ENCODE results near the gene VMAC. TPM values are rescaled to one million over a fixed set of nuclear protein-coding genes. Genes with fewer than 3 reads are reported as not detected.

The VMAC gene
- polyA plus RNA-seq, 1 donor (not counting 4 experiments of a cell fraction or from before 2014, with no cell fraction given), result 2.2 TPM

- dilution Hi-C loops (cut with MboI; ENCODE audit: extremely low pct_ligation_motif_present, low sequenced_read_pairs), result no loop called here
- DNase-seq (ENCODE audit: low read depth, low spot score), result no peak
- H3K4me1 ChIP-seq (ENCODE audit: control insufficient read depth, extremely low read depth, insufficient read depth, low read length), result peaks cover 18% of the 10 kb centered on the region
Observed at GRCh38 chr19:5893296-5893903, 11.3 kb upstream of the VMAC start.

GRCh38 chr19:5893907-5894703 is 10.6 kb upstream of the VMAC start:
- no peak for TF ChIP-seq EZH2 (IDR thresholded peaks at IDR 0.05; ENCODE audit: low read length)
- TF ChIP-seq, protein P1, sequence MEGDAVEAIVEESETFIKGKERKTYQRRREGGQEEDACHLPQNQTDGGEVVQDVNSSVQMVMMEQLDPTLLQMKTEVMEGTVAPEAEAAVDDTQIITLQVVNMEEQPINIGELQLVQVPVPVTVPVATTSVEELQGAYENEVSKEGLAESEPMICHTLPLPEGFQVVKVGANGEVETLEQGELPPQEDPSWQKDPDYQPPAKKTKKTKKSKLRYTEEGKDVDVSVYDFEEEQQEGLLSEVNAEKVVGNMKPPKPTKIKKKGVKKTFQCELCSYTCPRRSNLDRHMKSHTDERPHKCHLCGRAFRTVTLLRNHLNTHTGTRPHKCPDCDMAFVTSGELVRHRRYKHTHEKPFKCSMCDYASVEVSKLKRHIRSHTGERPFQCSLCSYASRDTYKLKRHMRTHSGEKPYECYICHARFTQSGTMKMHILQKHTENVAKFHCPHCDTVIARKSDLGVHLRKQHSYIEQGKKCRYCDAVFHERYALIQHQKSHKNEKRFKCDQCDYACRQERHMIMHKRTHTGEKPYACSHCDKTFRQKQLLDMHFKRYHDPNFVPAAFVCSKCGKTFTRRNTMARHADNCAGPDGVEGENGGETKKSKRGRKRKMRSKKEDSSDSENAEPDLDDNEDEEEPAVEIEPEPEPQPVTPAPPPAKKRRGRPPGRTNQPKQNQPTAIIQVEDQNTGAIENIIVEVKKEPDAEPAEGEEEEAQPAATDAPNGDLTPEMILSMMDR (optimal IDR thresholded peaks at IDR 0.05 in 1 of 3, IDR thresholded peaks at IDR 0.05 in 1 of 3, conservative IDR thresholded peaks at IDR 0.05 in 1 of 3; ENCODE audit: extremely low read depth in 1 of 3, insufficient read depth in 2 of 3, low read length in 3 of 3), result no peak
- H3K4me3 ChIP-seq (ENCODE audit: control insufficient read depth in 2 of 3, extremely low read depth in 1 of 3, insufficient read depth in 2 of 3, low read depth in 1 of 3, low read length in 3 of 3), result no peak overlapping the region
- no peaks in the 10 kb centered on the region for H3K27me3 ChIP-seq (ENCODE audit: control insufficient read depth, extremely low read depth, insufficient read depth, low read length)
- FAIRE-seq (no peak), DNase-seq (ENCODE audit: low read depth, low spot score) (no peak)
- dilution Hi-C loops (cut with MboI; ENCODE audit: extremely low pct_ligation_motif_present, low sequenced_read_pairs), result no loop called here
- no peak overlapping the region for H3K27ac ChIP-seq (ENCODE audit: control insufficient read depth, insufficient read depth, low read length)
- H3K4me1 ChIP-seq (ENCODE audit: control insufficient read depth, extremely low read depth, insufficient read depth, low read length), result peaks cover 18% of the 10 kb centered on the region
- H3K9me1 ChIP-seq (ENCODE audit: control insufficient read depth, extremely low read depth, insufficient read depth, low read length), result no peaks in the 10 kb centered on the region
- H3K4me2 ChIP-seq (ENCODE audit: control insufficient read depth, extremely low read depth, insufficient read depth, low read depth, low read length), result no peak overlapping the region
- peaks cover 11% of the 10 kb centered on the region for H3K79me2 ChIP-seq (ENCODE audit: control insufficient read depth, insufficient read depth, low read length)
- H3K9me3 ChIP-seq (ENCODE audit: control insufficient read depth, low read depth, low read length), result no peaks in the 10 kb centered on the region
- H2AFZ ChIP-seq (ENCODE audit: control insufficient read depth, low read length), result no peak overlapping the region
- H4K20me1 ChIP-seq (ENCODE audit: control insufficient read depth, extremely low read depth, insufficient read depth, low read length), result peaks cover 2% of the 10 kb centered on the region
- no peak overlapping the region for H3K9ac ChIP-seq (ENCODE audit: control insufficient read depth, extremely low read depth, insufficient read depth, low read length)
- peaks cover 14 to 17% of the 10 kb centered on the region in 2 experiments for H3K36me3 ChIP-seq (ENCODE audit: control insufficient read depth in 2 of 2, extremely low read depth in 1 of 2, insufficient read depth in 2 of 2, low read length in 2 of 2)

More at GRCh38 chr19:5893296-5893903, 11.3 kb upstream of the VMAC start:
- Histone ChIP-seq H4K20me1 (ENCODE audit: control insufficient read depth, extremely low read depth, insufficient read depth, low read length) (peaks cover 2% of the 10 kb centered on the region), H3K4me2 (ENCODE audit: control insufficient read depth, extremely low read depth, insufficient read depth, low read depth, low read length) (no peak overlapping the region), H3K27me3 (ENCODE audit: control insufficient read depth, extremely low read depth, insufficient read depth, low read length) (no peaks in the 10 kb centered on the region), H3K9me3 (ENCODE audit: control insufficient read depth, low read depth, low read length) (no peaks in the 10 kb centered on the region), H3K9ac (ENCODE audit: control insufficient read depth, extremely low read depth, insufficient read depth, low read length) (no peak overlapping the region), H3K79me2 (ENCODE audit: control insufficient read depth, insufficient read depth, low read length) (peaks cover 11% of the 10 kb centered on the region), H3K36me3 (ENCODE audit: control insufficient read depth in 2 of 2, extremely low read depth in 1 of 2, insufficient read depth in 2 of 2, low read length in 2 of 2) (peaks cover 14 to 16% of the 10 kb centered on the region in 2 experiments), H2AFZ (ENCODE audit: control insufficient read depth, low read length) (no peak overlapping the region), H3K27ac (ENCODE audit: control insufficient read depth, insufficient read depth, low read length) (no peak overlapping the region), H3K4me3 (ENCODE audit: control insufficient read depth in 2 of 3, extremely low read depth in 1 of 3, insufficient read depth in 2 of 3, low read depth in 1 of 3, low read length in 3 of 3) (no peak overlapping the region), H3K9me1 (ENCODE audit: control insufficient read depth, extremely low read depth, insufficient read depth, low read length) (no peaks in the 10 kb centered on the region)
- FAIRE-seq, result no peak
- TF ChIP-seq, protein P1 (optimal IDR thresholded peaks at IDR 0.05 in 1 of 3, IDR thresholded peaks at IDR 0.05 in 1 of 3, conservative IDR thresholded peaks at IDR 0.05 in 1 of 3; ENCODE audit: extremely low read depth in 1 of 3, insufficient read depth in 2 of 3, low read length in 3 of 3), result no peak
- TF ChIP-seq EZH2 (IDR thresholded peaks at IDR 0.05; ENCODE audit: low read length), result no peak
